GM12878 (cell line): ENCODE measurements around the gene NOD1. TPM values are rescaled to one million over a fixed set of nuclear protein-coding genes. Genes with fewer than 3 reads are reported as not detected.

Experiments used
- ATAC-seq: fragments of 200-7000 bp; cut with Tn5 transposase; 3 replicates; pipeline ENCODE4 v1.9.1; 2020; ENCODE audit warnings: mild to moderate bottlenecking, moderate library complexity
- BruUV-seq: library from RNA; stranded (reverse); fragments of 400-500 nt; replicated peaks from 2 replicates; lab custom pipeline; 2021; lab: Mats Ljungman, UMichigan
- CTCF ChIA-PET: fragments of 300-600 bp; sonication (Branson Sonifier 250); formaldehyde crosslinking; extraction: SDS; loops from one replicate; lab custom pipeline; 2021; ENCODE audit warnings: inconsistent platforms; lab: Yijun Ruan, JAX
- POLR2A ChIA-PET: fragments of 350-600 bp; formaldehyde crosslinking; extraction: SDS; loops from one replicate; lab custom pipeline; 2021; ENCODE audit warnings: inconsistent platforms; lab: Charles Lee
- RAD21 ChIA-PET: fragments of 300-600 bp; sonication (Branson Sonifier 250); formaldehyde crosslinking; loops from one replicate; lab custom pipeline; 2023; ENCODE audit warnings: antibody characterized with exemption; ENCODE audit not compliant: unreplicated experiment; lab: Charles Lee
- SMC1A ChIA-PET: fragments of 300-600 bp; sonication (Branson Sonifier 250); formaldehyde crosslinking; loops from one replicate; lab custom pipeline; 2023; ENCODE audit not compliant: unreplicated experiment, uncharacterized antibody; lab: Charles Lee
- DNase-seq: peaks from one replicate; pipeline ENCODE4 v3.0.0-alpha.2; 2011; ENCODE audit warnings: low read depth, low spot score
- FAIRE-seq: peaks from 3 replicates; lab custom pipeline; 2011; peaks lifted over from hg19 to GRCh38; lab: Jason Lieb, UNC
- H2AFZ ChIP-seq: 2 replicates; pipeline ENCODE4 v1.6.0; 2011; ENCODE audit warnings: low read depth, low read length, control low read depth; ENCODE audit not compliant: control insufficient read depth
- H3K27ac ChIP-seq: 2 replicates; pipeline ENCODE4 v1.5.1; 2011; ENCODE audit warnings: control low read depth; ENCODE audit not compliant: control insufficient read depth, insufficient read depth
- H3K27me3 ChIP-seq, 2 experiments: replicated peaks in 1 of 2; 2 replicates each; pipeline versions ENCODE4 v1.6.0 to v1.6.1; 2011; ENCODE audit warnings: low read length in 1 of 2; ENCODE audit not compliant: control insufficient read depth in 2 of 2, insufficient read depth in 2 of 2
- H3K36me3 ChIP-seq, 2 experiments: 2 replicates each; pipeline ENCODE4 v1.5.1; 2011; ENCODE audit warnings: low read length in 1 of 2; ENCODE audit not compliant: control insufficient read depth in 2 of 2, insufficient read depth in 2 of 2
- H3K4me1 ChIP-seq: 2 replicates; pipeline ENCODE4 v1.6.1; 2011; ENCODE audit warnings: mild to moderate bottlenecking, low read length, moderate library complexity, mixed read lengths; ENCODE audit not compliant: control insufficient read depth, insufficient read depth
- H3K4me2 ChIP-seq: 2 replicates; pipeline ENCODE4 v1.6.0; 2011; ENCODE audit warnings: control low read depth; ENCODE audit not compliant: control insufficient read depth, insufficient read depth
- H3K4me3 ChIP-seq: fragments of 200-600 bp; sonication (generic); 2 replicates; pipeline ENCODE4 v1.5.1; 2016
- H3K79me2 ChIP-seq: 2 replicates; pipeline ENCODE4 v1.6.0; 2011; ENCODE audit warnings: low read length; ENCODE audit not compliant: control insufficient read depth, insufficient read depth
- H3K9ac ChIP-seq: 2 replicates; pipeline ENCODE4 v1.8.0; 2011; ENCODE audit warnings: low read length, control low read depth, mixed read lengths; ENCODE audit not compliant: control insufficient read depth, insufficient read depth
- H3K9me3 ChIP-seq: replicated peaks from 3 replicates; pipeline ENCODE4 v1.5.1; 2011; ENCODE audit warnings: mild to moderate bottlenecking, low read length; ENCODE audit not compliant: control insufficient read depth, insufficient read depth
- H4K20me1 ChIP-seq: 2 replicates; pipeline ENCODE4 v1.6.0; 2011; ENCODE audit not compliant: control insufficient read depth, insufficient read depth
- ATF7 ChIP-seq: fragments of 450-650 bp; IDR thresholded peaks from 2 replicates; pipeline ENCODE4 v1.6.1; 2016; ENCODE audit warnings: low read depth, mild to moderate bottlenecking
- CUX1 ChIP-seq: IDR thresholded peaks from 2 replicates; pipeline ENCODE4 v1.6.1; 2012; ENCODE audit warnings: improper control_type of control experiment, low read depth, low read length; ENCODE audit not compliant: insufficient replicate concordance
- HDAC6 ChIP-seq: fragments of 200-600 bp; sonication (generic); IDR thresholded peaks from one replicate; pipeline ENCODE4 v1.8.0; 2017; ENCODE audit warnings: antibody characterized with exemption; ENCODE audit not compliant: unreplicated experiment
- IRF3 ChIP-seq: fragments of 450-650 bp; IDR thresholded peaks from 2 replicates; pipeline ENCODE4 v1.6.1; 2014; ENCODE audit warnings: mild to moderate bottlenecking
- MEF2B ChIP-seq: fragments of 450-650 bp; IDR thresholded peaks from 2 replicates; pipeline ENCODE4 v1.6.1; 2018; ENCODE audit warnings: mild to moderate bottlenecking, moderate library complexity; ENCODE audit not compliant: partially characterized antibody, poor library complexity, severe bottlenecking
- NR2F1 ChIP-seq: fragments of 450-650 bp; conservative IDR thresholded peaks from 2 replicates; pipeline ENCODE4 v1.6.1; 2017; ENCODE audit warnings: mild to moderate bottlenecking
- PKNOX1 ChIP-seq: fragments of 450-650 bp; IDR thresholded peaks from 2 replicates; pipeline ENCODE4 v1.6.1; 2016; ENCODE audit warnings: mild to moderate bottlenecking
- RFX5 ChIP-seq: IDR thresholded peaks from 2 replicates; pipeline ENCODE4 v1.6.1; 2011; ENCODE audit warnings: low read depth, low read length, improper control_type of control experiment
- SREBF2 ChIP-seq: IDR thresholded peaks from 2 replicates; pipeline ENCODE4 v1.6.1; 2012; ENCODE audit warnings: mild to moderate bottlenecking, low read length
- ZNF24 ChIP-seq: fragments of 450-650 bp; IDR thresholded peaks from 2 replicates; pipeline ENCODE4 v1.6.1; 2017; ENCODE audit warnings: antibody characterized with exemption, mild to moderate bottlenecking
- ZNF384 ChIP-seq: IDR thresholded peaks from 2 replicates; pipeline ENCODE4 v1.6.1; 2012; ENCODE audit warnings: low read depth, mild to moderate bottlenecking, low read length, improper control_type of control experiment, borderline replicate concordance
- ZSCAN29 ChIP-seq: fragments of 450-650 bp; IDR thresholded peaks from 2 replicates; pipeline ENCODE4 v1.6.1; 2017; ENCODE audit warnings: mild to moderate bottlenecking, moderate library complexity
- WGBS: methylation state at CpG from one replicate; pipeline ENCODE4 v1.1.6; 2016; ENCODE audit warnings: low lambda C conversion rate; ENCODE audit not compliant: insufficient replicate concordance, insufficient coverage; ENCODE audit errors: missing lambda C conversion rate; 5-methylcytosine and 5-hydroxymethylcytosine counted together
- in situ Hi-C: fragments of 300-500 bp; cut with MboI; formaldehyde crosslinking; loops from 9 replicates; pipeline ENCODE4 v1.14.3; 2018; ENCODE audit warnings: mixed read lengths
- intact Hi-C: fragments of 100-400 bp; cut with micrococcal nuclease; formaldehyde crosslinking; loops from one replicate; pipeline ENCODE4 v1.14.2; 2022; ENCODE audit not compliant: unreplicated experiment
- polyA plus RNA-seq, 11 experiments: library from polyadenylated mRNA; depleted of rRNA in 4 of 11; unstranded in 6 of 11; stranded (reverse) in 5 of 11; fragments of >200 nt; fragmentation: Nextera tagmentation in 4 of 11; fragmentation: Illumina TruSeq in 1 of 11; extraction: Ambion mirVana in 4 of 11; extraction: Trizol in 1 of 11; gene quantifications; 1 replicate in 1 of 11; 2 replicates in 10 of 11; pipeline versions ENCODE4 v1.2.1 to v1.2.3, GENCODE V29; 2011 to 2016; ENCODE audit warnings: inconsistent platforms in 2 of 11, missing spikeins in 2 of 11, low read depth in 1 of 11
- total RNA-seq, 4 experiments: library from RNA; depleted of rRNA in 3 of 4; stranded (reverse); fragments of >200 nt in 3 of 4; fragmentation: Illumina TruSeq in 1 of 4; extraction: Trizol in 1 of 4; gene quantifications; 2 replicates each; pipeline versions ENCODE4 v1.2.1 to v1.2.3, GENCODE V29; 2013 to 2021

NOD1 gene
- total and polyA plus RNA-seq, 10 of the 15 experiments (the other 5 are each of a cell fraction or from before 2014, with no cell fraction given): 1.8 to 14.6 (median 8.9) TPM

- TF ChIP-seq CUX1 (no peak), NR2F1 (no peak), HDAC6 (no peak), IRF3 (no peak), ZNF24 (no peak)
- TF ChIP-seq, all 136 proteins: peak for 0
Measured at GRCh38 chr7:30523466-30523865, 44.9 kb upstream of the NOD1 start (continued).

- Histone ChIP-seq H3K9ac (no peak overlapping the region), H3K4me1 (peaks cover 10% of the 10 kb centered on the region), H3K9me3 (no peaks in the 10 kb centered on the region), H3K36me3 (no peaks in the 10 kb centered on the region), H3K4me2 (no peak overlapping the region), H3K27me3 (no peaks in the 10 kb centered on the region), H3K27ac (no peak overlapping the region)
- FAIRE-seq (no peak), DNase-seq (no peak), ATAC-seq (no peak)
- ChIA-PET CTCF (interaction anchor here (0.6 to 2.4 kb wide), 10 partner anchors 11 to 246 kb away, joined by 3 to 12 read pairs (median 4); no protein-coding TSS in a partner anchor), RAD21 (no interaction called here), POLR2A (interaction anchor here (1.0 kb wide), 1 partner anchor 83 kb away, joined by 3 read pairs; no protein-coding TSS in a partner anchor)
- in situ Hi-C loops (no loop called here), intact Hi-C loops (no loop called here)
- 96% methylated on average over 3 of the region's 3 CpGs for WGBS
- BruUV-seq: no TSS peak
- TF ChIP-seq ZNF384: no peak
- TF ChIP-seq IRF3: no peak
- TF ChIP-seq MEF2B: no peak
- no peak for TF ChIP-seq SREBF2
- no peak for TF ChIP-seq HDAC6
- no peak for TF ChIP-seq PKNOX1
- no peak for TF ChIP-seq RFX5
- no peak for TF ChIP-seq ZSCAN29
- no peak for TF ChIP-seq ATF7
- TF ChIP-seq, all 136 proteins: peak for 0
- Histone ChIP-seq H3K4me3 (no peak overlapping the region), H3K79me2 (no peaks in the 10 kb centered on the region), H4K20me1 (no peaks in the 10 kb centered on the region), H2AFZ (no peak overlapping the region)
- SMC1A ChIA-PET: interaction anchor here (0.9 to 2.1 kb wide), 7 partner anchors 11 to 247 kb away, joined by 3 to 10 read pairs (median 3); no protein-coding TSS in a partner anchor
Measured at GRCh38 chr7:30522159-30522558, 43.6 kb upstream of the NOD1 start.
